ENCODE measurements around the gene TWNK. TPM values are rescaled to one million over a fixed set of nuclear protein-coding genes. Genes with fewer than 3 reads are reported as not detected.

TWNK gene
- total and polyA plus RNA-seq, 9 of the 15 experiments (the other 6 are each of a cell fraction or from before 2014, with no cell fraction given), result 11.6 to 34.7 (median 17.4) TPM

DNA sequence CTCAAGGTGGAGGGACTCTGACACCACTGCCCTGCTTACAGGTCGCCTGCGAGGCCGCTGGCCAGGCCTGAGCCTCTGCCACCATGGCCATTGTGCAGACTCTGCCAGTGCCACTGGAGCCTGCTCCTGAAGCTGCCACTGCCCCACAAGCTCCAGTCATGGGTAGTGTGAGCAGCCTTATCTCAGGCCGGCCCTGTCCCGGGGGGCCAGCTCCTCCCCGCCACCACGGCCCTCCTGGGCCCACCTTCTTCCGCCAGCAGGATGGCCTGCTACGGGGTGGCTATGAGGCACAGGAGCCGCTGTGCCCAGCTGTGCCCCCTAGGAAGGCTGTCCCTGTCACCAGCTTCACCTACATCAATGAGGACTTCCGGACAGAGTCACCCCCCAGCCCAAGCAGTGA is 15.1 kb downstream of the TWNK start:
- CTCF ChIA-PET (ENCODE audit: low intra/inter-chr PET ratio), result no interaction called here
- ATAC-seq (no peak), DNase-seq (ENCODE audit: extremely low read depth in 1 of 4, low spot score in 3 of 4) (no peak), FAIRE-seq (no peak)
- Histone ChIP-seq H3K4me2 (ENCODE audit: insufficient read depth, low read length) (no peak overlapping the region), H2AFZ (ENCODE audit: low read depth, low read length) (no peak overlapping the region), H4K20me1 (replicated peaks; ENCODE audit: control insufficient read depth, insufficient read depth, low read length) (no peaks in the 10 kb centered on the region), H3K4me3 (no peak overlapping the region), H3K79me2 (ENCODE audit: control insufficient read depth, insufficient read depth, low read length) (peaks cover 54% of the 10 kb centered on the region), H3K36me3 (ENCODE audit: control insufficient read depth, insufficient read depth, low read length) (peaks cover 50% of the 10 kb centered on the region; the same call in 2 of the 3 replicates), H3K9ac (ENCODE audit: insufficient read depth in 1 of 2, low read depth in 2 of 2, low read length in 2 of 2) (peak overlapping the region in 1 of 2 experiments; percentile 55; a peak in 1 of 4 replicates), H3K27ac (ENCODE audit: extremely low read depth, low read depth, low read length) (no peak overlapping the region), H3K9me3 (replicated peaks; ENCODE audit: control insufficient read depth, insufficient read depth, low read depth, low read length) (no peaks in the 10 kb centered on the region), H3K4me1 (replicated peaks in 1 of 2; ENCODE audit: control insufficient read depth in 2 of 2, insufficient read depth in 2 of 2, low read length in 2 of 2) (peaks cover 14 to 65% of the 10 kb centered on the region in 2 experiments; a peak in 4 of 5 replicates), H3K9me1 (ENCODE audit: control insufficient read depth, insufficient read depth, low read length) (no peaks in the 10 kb centered on the region), H3K27me3 (ENCODE audit: control insufficient read depth in 2 of 2, insufficient read depth in 2 of 2, low read length in 2 of 2) (no peaks in the 10 kb centered on the region)
- TF ChIP-seq NFATC3 (IDR thresholded peaks at IDR 0.05), result no peak
- POLR2A ChIA-PET, result interaction anchor here (0.5 kb wide), 1 partner anchor 12 kb away, joined by 3 read pairs; no protein-coding TSS in a partner anchor
- in situ Hi-C loops (cut with MboI) (no loop called here), intact Hi-C loops (cut with micrococcal nuclease) (no loop called here)
- 95% methylated on average over 8 of the region's 11 CpGs for WGBS (ENCODE audit: insufficient coverage, low coverage, missing lambda C conversion rate)
- BruUV-seq (replicated peaks), result no TSS peak

DNA sequence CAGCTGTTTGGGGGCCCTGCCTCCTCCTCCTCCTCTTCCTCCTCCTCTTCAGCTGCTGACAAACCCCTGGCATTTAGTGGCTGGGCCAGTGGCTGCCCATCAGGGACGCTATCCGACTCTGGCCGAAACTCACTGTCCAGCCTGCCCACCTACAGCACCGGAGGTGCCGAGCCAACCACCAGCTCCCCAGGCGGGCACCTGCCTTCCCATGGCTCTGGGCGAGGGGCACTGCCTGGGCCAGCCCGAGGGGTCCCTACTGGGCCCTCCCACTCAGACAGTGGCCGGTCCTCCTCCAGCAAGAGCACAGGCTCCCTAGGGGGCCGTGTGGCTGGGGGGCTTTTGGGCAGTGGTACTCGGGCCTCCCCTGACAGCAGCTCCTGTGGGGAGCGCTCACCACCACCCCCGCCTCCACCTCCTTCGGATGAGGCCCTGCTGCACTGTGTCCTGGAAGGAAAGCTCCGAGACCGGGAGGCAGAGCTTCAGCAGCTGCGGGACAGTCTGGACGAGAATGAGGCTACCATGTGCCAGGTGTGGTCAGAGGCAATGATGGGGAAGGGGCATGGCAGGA is 16.4 kb downstream of the TWNK start:
- BruUV-seq (replicated peaks), result no TSS peak
- Histone ChIP-seq H3K27ac (ENCODE audit: extremely low read depth, low read depth, low read length) (no peak overlapping the region), H3K4me2 (ENCODE audit: insufficient read depth, low read length) (no peak overlapping the region), H3K27me3 (ENCODE audit: control insufficient read depth in 2 of 2, insufficient read depth in 2 of 2, low read length in 2 of 2) (no peaks in the 10 kb centered on the region), H3K9ac (ENCODE audit: insufficient read depth in 1 of 2, low read depth in 2 of 2, low read length in 2 of 2) (peak overlapping the region in 1 of 2 experiments; percentile 9; a peak in 1 of 4 replicates), H3K79me2 (ENCODE audit: control insufficient read depth, insufficient read depth, low read length) (peaks cover 42% of the 10 kb centered on the region), H3K9me3 (replicated peaks; ENCODE audit: control insufficient read depth, insufficient read depth, low read depth, low read length) (no peaks in the 10 kb centered on the region), H3K9me1 (ENCODE audit: control insufficient read depth, insufficient read depth, low read length) (no peaks in the 10 kb centered on the region), H3K4me1 (replicated peaks in 1 of 2; ENCODE audit: control insufficient read depth in 2 of 2, insufficient read depth in 2 of 2, low read length in 2 of 2) (peaks cover 11 to 57% of the 10 kb centered on the region in 2 experiments; a peak in 4 of 5 replicates), H2AFZ (ENCODE audit: low read depth, low read length) (no peak overlapping the region), H3K36me3 (ENCODE audit: control insufficient read depth, insufficient read depth, low read length) (peaks cover 50% of the 10 kb centered on the region; the same call in 2 of the 3 replicates), H4K20me1 (replicated peaks; ENCODE audit: control insufficient read depth, insufficient read depth, low read length) (no peaks in the 10 kb centered on the region), H3K4me3 (no peak overlapping the region)
- TF ChIP-seq ZNF197 (CRISPR knock-in tag; IDR thresholded peaks at IDR 0.05; ENCODE audit: low read depth), result no peak
- peak; percentile 32; the same call in 1 of the 2 replicates for TF ChIP-seq RBFOX2 (IDR thresholded peaks at IDR 0.05; ENCODE audit: low read depth, low read length)
- no peak for TF ChIP-seq NR0B1 (IDR thresholded peaks at IDR 0.05; ENCODE audit: partially characterized antibody)
- no peak for TF ChIP-seq CREBBP (IDR thresholded peaks at IDR 0.05; ENCODE audit: low read depth, low read length)
- in situ Hi-C loops (cut with MboI) (no loop called here), intact Hi-C loops (cut with micrococcal nuclease) (no loop called here)
- ChIA-PET POLR2A (no interaction called here), CTCF (ENCODE audit: low intra/inter-chr PET ratio) (no interaction called here)
- FAIRE-seq, result no peak
- no peak for ATAC-seq
- WGBS (ENCODE audit: insufficient coverage, low coverage, missing lambda C conversion rate), result 90% methylated on average over 2 of the region's 18 CpGs
- DNase-seq (ENCODE audit: extremely low read depth in 1 of 4, low spot score in 3 of 4), result no peak

Measured in K562 (cell line).